OCI-LY3 (cell line): ENCODE results near the gene CFAP68.
A peak's percentile ranks its signal among the peaks of the same experiment; 100 is the strongest.

ENCODE experiments used
- H2AFZ ChIP-seq: fragments of 200-600, 300-600 bp; shearing (Covaris generic); 2 replicates; pipeline ENCODE4 v1.6.0; 2014; ENCODE audit warnings: antibody characterized with exemption, low read depth, low read length
- H3K27ac ChIP-seq: fragments of 200-600, 300-600 bp; sonication (generic); 2 replicates; pipeline ENCODE4 v1.5.1; 2014; ENCODE audit warnings: mild to moderate bottlenecking, low read length, moderate library complexity, mixed read lengths
- H3K27me3 ChIP-seq: fragments of 200-600, 300-600 bp; sonication (generic); 2 replicates; pipeline ENCODE4 v1.6.1; 2014; ENCODE audit warnings: low read depth, low read length, mixed read lengths
- H3K36me3 ChIP-seq: fragments of 200-600, 300-600 bp; sonication (generic); replicated peaks from 2 replicates; pipeline ENCODE3; 2014; ENCODE audit warnings: low read depth, low read length, mixed read lengths
- H3K4me1 ChIP-seq: fragments of 300-600, 200-600 bp; sonication (generic); 2 replicates; pipeline ENCODE4 v1.6.1; 2014; ENCODE audit warnings: low read length, mixed read lengths
- H3K4me2 ChIP-seq: fragments of 200-600, 300-600 bp; sonication (generic); 2 replicates; pipeline ENCODE4 v1.6.1; 2014; ENCODE audit warnings: low read length, mixed read lengths
- H3K4me3 ChIP-seq: fragments of 300-600, 200-600 bp; sonication (generic); 2 replicates; pipeline ENCODE4 v1.5.1; 2014; ENCODE audit warnings: antibody characterized with exemption, mild to moderate bottlenecking, low read length, moderate library complexity
- H3K79me2 ChIP-seq: fragments of 300-600, 200-600 bp; shearing (Covaris generic); 2 replicates; pipeline ENCODE4 v1.6.1; 2014; ENCODE audit warnings: mild to moderate bottlenecking, low read length, mixed read lengths
- H3K9ac ChIP-seq: fragments of 300-600, 200-600 bp; shearing (Covaris generic); 2 replicates; pipeline ENCODE4 v1.6.0; 2014; ENCODE audit warnings: mild to moderate bottlenecking, low read length, moderate library complexity
- H3K9me3 ChIP-seq: fragments of 200-600, 300-600 bp; shearing (Covaris generic); 2 replicates; pipeline ENCODE4 v1.6.1; 2014; ENCODE audit warnings: low read length, mixed read lengths; ENCODE audit not compliant: insufficient read depth
- H4K20me1 ChIP-seq: fragments of 200-600, 300-600 bp; sonication (generic); 2 replicates; pipeline ENCODE4 v1.6.1; 2016; ENCODE audit warnings: low read length, mixed read lengths; ENCODE audit not compliant: insufficient read depth
- CTCF ChIP-seq: fragments of 200-600, 300-600 bp; sonication (generic); IDR thresholded peaks from 2 replicates; pipeline ENCODE4 v1.5.1; 2014; ENCODE audit warnings: antibody characterized with exemption, low read length, low read depth
- EZH2phosphoT487 ChIP-seq: fragments of 200-600 bp; shearing (Covaris generic); IDR thresholded peaks from 2 replicates; pipeline ENCODE4 v1.6.1; 2018; ENCODE audit warnings: antibody characterized with exemption, mixed run types, low read depth

The CFAP68 gene

GRCh38 chr11:111920908-111921307 lies 41.6 kb downstream of the CFAP68 start:
- Histone ChIP-seq H3K9me3 (no peaks in the 10 kb centered on the region), H3K4me1 (no peaks in the 10 kb centered on the region), H3K4me3 (no peak overlapping the region), H3K4me2 (no peak overlapping the region), H3K27ac (no peak overlapping the region), H3K79me2 (no peaks in the 10 kb centered on the region), H2AFZ (no peak overlapping the region), H3K36me3 (no peaks in the 10 kb centered on the region), H3K27me3 (peaks cover 8% of the 10 kb centered on the region; the same call in 1 of the 2 replicates), H3K9ac (no peak overlapping the region), H4K20me1 (no peaks in the 10 kb centered on the region)
- TF ChIP-seq EZH2phosphoT487 (no peak), CTCF (no peak)

- Histone ChIP-seq H3K9me3 (no peaks in the 10 kb centered on the region), H3K4me2 (no peak overlapping the region), H2AFZ (no peak overlapping the region), H3K27me3 (peaks cover 8% of the 10 kb centered on the region; the same call in 1 of the 2 replicates), H3K4me3 (no peak overlapping the region), H3K36me3 (no peaks in the 10 kb centered on the region), H3K9ac (no peak overlapping the region), H3K27ac (no peak overlapping the region), H3K79me2 (no peaks in the 10 kb centered on the region), H4K20me1 (no peaks in the 10 kb centered on the region), H3K4me1 (peaks cover 4% of the 10 kb centered on the region)
- no peak for TF ChIP-seq EZH2phosphoT487
- TF ChIP-seq CTCF, result no peak
These were observed 42.3 kb downstream of the CFAP68 start for GRCh38 chr11:111921541-111922230.

- peak overlapping the region; percentile 88 for H2AFZ ChIP-seq
- H4K20me1 ChIP-seq, result no peaks in the 10 kb centered on the region
- H3K27me3 ChIP-seq, result peaks cover 5% of the 10 kb centered on the region; the same call in 1 of the 2 replicates
- H3K4me1 ChIP-seq, result peaks cover 4% of the 10 kb centered on the region
- no peak overlapping the region for H3K4me3 ChIP-seq
- no peaks in the 10 kb centered on the region for H3K79me2 ChIP-seq
- H3K4me2 ChIP-seq, result no peak overlapping the region
- TF ChIP-seq EZH2phosphoT487 (no peak), CTCF (no peak)
- H3K9ac ChIP-seq, result no peak overlapping the region
- no peaks in the 10 kb centered on the region for H3K36me3 ChIP-seq
- no peaks in the 10 kb centered on the region for H3K9me3 ChIP-seq
- no peak overlapping the region for H3K27ac ChIP-seq
These were observed 43.5 kb downstream of the CFAP68 start for GRCh38 chr11:111922803-111923202.

- H3K4me2 ChIP-seq, result no peak overlapping the region
- no peaks in the 10 kb centered on the region for H3K9me3 ChIP-seq
- no peak for TF ChIP-seq EZH2phosphoT487
- TF ChIP-seq CTCF, result no peak
- peaks cover 4% of the 10 kb centered on the region for H3K4me1 ChIP-seq
- H3K79me2 ChIP-seq, result no peaks in the 10 kb centered on the region
- peak overlapping the region; percentile 88 for H2AFZ ChIP-seq
- peaks cover 5% of the 10 kb centered on the region; the same call in 1 of the 2 replicates for H3K27me3 ChIP-seq
- no peaks in the 10 kb centered on the region for H3K36me3 ChIP-seq
- no peak overlapping the region for H3K9ac ChIP-seq
- H3K27ac ChIP-seq, result no peak overlapping the region
- no peak overlapping the region for H3K4me3 ChIP-seq
- no peaks in the 10 kb centered on the region for H4K20me1 ChIP-seq
These were observed 44.0 kb downstream of the CFAP68 start for GRCh38 chr11:111923351-111923788.
